Natural killer cell treated with Interleukin-12 subunit alpha and Interleukin-12 subunit beta and Interleukin-15 and Interleukin-18, amount 100 ng/mL, for 72 hours (primary cell): ENCODE data around the gene GNA14. TPM values are rescaled to one million over a fixed set of nuclear protein-coding genes. Genes with fewer than 3 reads are reported as not detected.

Source experiments
- ATAC-seq, 2 donors: fragments of 150-1000 bp; cut with Tn5 transposase in 1 of 2; sonication (Bioruptor Pico), chemical (Tn5 transposase) in 1 of 2; 2 replicates each; pipeline ENCODE4 v1.10.0; 2021
- DNase-seq: peaks from one replicate; pipeline ENCODE4 v3.0.0; 2022; ENCODE audit warnings: low spot score
- H3K27ac Mint-ChIP-seq, 2 donors: 1 replicate in 1 of 2; 2 replicates in 1 of 2; pipeline ENCODE4 v1.8.0; 2022; ENCODE audit warnings: mixed read lengths in 2 of 2, mild to moderate bottlenecking in 1 of 2, moderate library complexity in 1 of 2
- H3K27me3 Mint-ChIP-seq, 2 donors: 1 replicate in 1 of 2; 2 replicates in 1 of 2; pipeline ENCODE4 v1.8.0; 2022; ENCODE audit warnings: mixed read lengths in 2 of 2
- H3K36me3 Mint-ChIP-seq: one replicate; pipeline ENCODE4 v1.8.0; 2022; ENCODE audit warnings: mixed read lengths
- H3K4me1 Mint-ChIP-seq, 2 donors: 1 replicate in 1 of 2; 2 replicates in 1 of 2; pipeline ENCODE4 v1.8.0; 2022; ENCODE audit warnings: low read depth in 2 of 2, mixed read lengths in 2 of 2, mild to moderate bottlenecking in 1 of 2
- H3K4me3 Mint-ChIP-seq: one replicate; pipeline ENCODE4 v1.8.0; 2022; ENCODE audit warnings: mixed read lengths
- H3K9me3 Mint-ChIP-seq: 2 replicates; pipeline ENCODE4 v1.8.0; 2022; ENCODE audit warnings: mixed read lengths
- total RNA-seq, 2 donors: library from RNA; stranded (reverse); gene quantifications; one replicate each; pipeline ENCODE4 v1.2.3, GENCODE V29; 2022

Gene GNA14
- total RNA-seq, 2 donors from 2014 or later = 0.45 TPM; not detected in 1

DNA sequence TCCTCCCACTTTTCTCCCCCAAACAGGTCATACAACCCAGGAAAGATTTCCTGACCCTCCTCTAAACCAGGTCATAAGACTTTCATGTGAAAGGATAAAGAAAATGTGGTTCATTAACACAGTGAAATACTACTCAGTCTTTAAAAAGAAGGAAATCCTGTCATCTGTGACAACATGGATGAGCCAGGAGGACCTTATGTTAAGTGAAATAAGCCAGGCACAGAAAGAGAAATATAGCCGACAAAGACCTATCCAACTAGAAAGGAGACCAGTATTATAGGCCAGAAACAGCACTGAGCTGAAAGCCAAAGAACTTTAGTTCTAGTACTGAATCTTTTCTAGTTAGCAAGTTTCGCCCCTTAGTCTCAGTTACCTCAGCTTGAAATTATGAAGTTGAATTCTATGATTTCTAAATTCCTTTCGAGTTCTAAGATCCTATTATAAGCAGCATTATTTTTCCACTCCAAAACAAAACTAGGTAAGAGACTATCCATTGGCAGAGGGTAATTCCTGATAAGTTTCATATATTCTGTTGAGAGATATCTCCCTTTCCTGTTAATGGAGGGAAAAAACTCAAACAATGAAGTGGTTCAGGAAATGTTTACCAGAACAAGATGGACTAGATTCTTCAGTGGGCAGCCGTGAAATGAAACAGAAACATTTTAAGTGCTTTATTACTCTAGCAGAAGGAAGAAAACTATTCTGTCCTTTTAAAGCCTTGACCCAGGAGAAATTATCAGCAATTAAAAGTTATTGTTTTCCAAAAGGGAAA lies 42.5 kb downstream of the GNA14 start:
- Mint-ChIP-seq H3K9me3 (no peaks in the 10 kb centered on the region), H3K27me3 (peaks cover 20 to 43% of the 10 kb centered on the region in 2 donors), H3K36me3 (no peaks in the 10 kb centered on the region), H3K4me3 (no peak overlapping the region), H3K4me1 (no peaks in the 10 kb centered on the region), H3K27ac (no peak overlapping the region)
- DNase-seq (no peak), ATAC-seq (no peak)

DNA sequence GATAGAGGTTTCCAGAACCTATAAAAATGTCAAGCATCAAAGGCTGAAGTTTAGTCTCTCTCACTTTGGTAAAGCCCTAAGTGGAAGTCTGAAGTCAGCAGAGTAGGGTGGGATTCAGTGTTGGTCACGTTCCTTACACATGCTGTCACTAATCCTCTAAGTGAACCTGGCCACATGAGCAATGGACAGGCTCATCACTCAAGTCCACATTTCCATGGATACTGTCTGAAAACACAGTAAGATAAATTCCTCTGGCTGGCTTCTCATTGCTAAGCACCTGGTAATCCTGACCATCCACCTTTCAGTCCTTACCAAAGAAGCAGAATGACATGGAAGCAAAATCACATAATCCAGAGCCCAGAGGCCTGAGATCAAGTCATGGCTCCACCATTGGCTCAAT lies 43.8 kb downstream of the GNA14 start:
- peaks cover 15 to 30% of the 10 kb centered on the region in 2 donors for H3K27me3 Mint-ChIP-seq
- no peak overlapping the region for H3K4me3 Mint-ChIP-seq
- H3K4me1 Mint-ChIP-seq = no peaks in the 10 kb centered on the region
- no peak overlapping the region for H3K27ac Mint-ChIP-seq
- H3K36me3 Mint-ChIP-seq = no peaks in the 10 kb centered on the region
- ATAC-seq = no peak
- DNase-seq = no peak
- no peaks in the 10 kb centered on the region for H3K9me3 Mint-ChIP-seq

DNA sequence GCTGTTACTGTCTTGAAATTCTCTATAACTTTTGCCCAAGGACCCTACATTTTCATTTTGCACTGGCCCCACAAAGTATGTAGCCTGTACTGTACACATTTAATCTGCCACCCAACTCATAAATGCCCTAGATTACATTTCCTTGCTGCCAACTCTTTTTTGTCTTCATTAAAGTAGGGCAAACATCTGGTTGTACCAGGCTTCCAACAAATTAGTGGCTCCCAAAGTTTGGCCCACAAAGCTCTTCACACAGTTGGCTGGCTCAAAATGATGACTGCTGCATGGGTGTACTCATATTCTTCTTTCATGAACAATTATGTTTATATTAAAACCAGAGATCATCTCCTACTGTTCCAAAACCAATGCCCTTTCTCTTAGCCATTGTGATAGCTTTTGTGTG lies 45.3 kb downstream of the GNA14 start:
- H3K4me1 Mint-ChIP-seq = no peaks in the 10 kb centered on the region
- DNase-seq = no peak
- H3K36me3 Mint-ChIP-seq = no peaks in the 10 kb centered on the region
- no peak for ATAC-seq
- peaks cover 10 to 28% of the 10 kb centered on the region in 2 donors for H3K27me3 Mint-ChIP-seq
- no peak overlapping the region for H3K4me3 Mint-ChIP-seq
- H3K27ac Mint-ChIP-seq = no peak overlapping the region
- no peaks in the 10 kb centered on the region for H3K9me3 Mint-ChIP-seq

DNA sequence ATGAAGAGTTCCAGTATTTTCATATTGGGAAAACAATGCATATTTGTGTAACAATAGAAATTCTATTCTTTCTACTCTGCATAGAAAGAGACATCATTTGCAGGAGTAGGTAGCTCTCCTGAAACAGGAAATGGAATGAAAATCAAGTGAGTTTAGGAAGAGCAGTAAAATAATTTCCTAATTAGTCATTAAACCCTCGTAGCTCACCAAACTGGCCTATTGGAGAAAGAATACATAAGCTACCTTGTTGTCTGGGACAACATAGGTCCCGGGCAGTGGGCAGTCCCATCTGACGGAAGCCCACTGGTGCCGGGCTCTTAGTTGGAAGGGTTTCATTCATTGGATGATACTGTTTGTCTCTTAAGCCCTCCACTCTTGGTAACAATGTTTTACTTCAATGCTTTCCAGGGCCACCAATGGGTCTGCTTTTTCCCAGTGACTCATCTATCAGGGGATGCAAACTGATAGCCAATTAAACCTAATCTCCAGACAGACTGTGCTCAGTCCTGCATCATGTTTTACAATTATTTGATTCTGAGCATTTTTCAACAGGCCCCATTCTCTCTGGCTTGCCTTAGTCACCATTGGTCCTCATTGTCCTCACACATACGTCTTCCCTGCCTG lies 46.5 kb downstream of the GNA14 start:
- H3K9me3 Mint-ChIP-seq = no peaks in the 10 kb centered on the region
- no peak overlapping the region for H3K4me3 Mint-ChIP-seq
- ATAC-seq = no peak
- DNase-seq = no peak
- no peaks in the 10 kb centered on the region for H3K36me3 Mint-ChIP-seq
- H3K27ac Mint-ChIP-seq = no peak overlapping the region
- H3K4me1 Mint-ChIP-seq = no peaks in the 10 kb centered on the region
- H3K27me3 Mint-ChIP-seq = peaks cover 13 to 34% of the 10 kb centered on the region in 2 donors

DNA sequence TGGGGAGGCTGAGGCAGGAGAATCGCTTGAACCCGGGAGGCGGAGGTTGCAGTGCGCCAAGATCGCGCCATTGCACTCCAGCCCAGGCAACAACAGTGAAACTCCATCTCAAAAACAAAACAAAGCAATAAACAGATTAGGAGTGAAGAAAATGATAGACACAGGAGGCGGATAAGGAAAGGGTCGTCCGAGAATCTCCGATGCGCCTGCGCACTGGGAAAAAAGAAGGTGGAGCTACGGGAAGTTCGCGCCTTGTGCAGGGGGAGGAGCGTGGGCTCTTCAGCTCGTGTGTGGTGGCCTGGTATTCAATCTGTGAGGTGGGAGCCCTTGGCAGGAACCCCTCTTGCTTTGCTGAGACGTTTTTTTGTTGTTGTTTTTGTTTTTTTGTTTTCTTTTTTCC lies 47.3 kb downstream of the GNA14 start:
- Mint-ChIP-seq H3K4me3 (no peak overlapping the region), H3K9me3 (no peaks in the 10 kb centered on the region), H3K36me3 (no peaks in the 10 kb centered on the region), H3K27ac (no peak overlapping the region), H3K4me1 (no peaks in the 10 kb centered on the region), H3K27me3 (peaks cover 16 to 36% of the 10 kb centered on the region in 2 donors)
- DNase-seq (no peak), ATAC-seq (no peak)

DNA sequence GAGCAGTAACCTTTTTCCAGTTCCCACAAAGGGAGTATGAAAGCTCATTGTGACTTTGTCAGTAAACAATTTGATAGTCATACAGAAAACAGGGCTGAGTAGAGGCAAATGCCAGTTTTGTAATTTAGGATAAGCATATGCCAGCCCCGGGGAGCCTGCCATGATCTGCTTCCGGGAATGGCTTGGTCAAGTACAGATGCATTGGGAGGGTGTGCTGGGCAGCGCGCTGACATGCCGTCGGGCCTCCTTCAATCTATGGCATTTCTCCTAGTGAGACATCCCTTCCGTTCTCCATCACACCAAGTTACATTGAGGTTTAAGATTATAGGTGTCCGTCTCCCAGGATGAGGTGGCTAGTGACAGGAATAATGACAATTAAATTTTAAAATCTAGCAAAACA lies 48.6 kb downstream of the GNA14 start:
- H3K4me3 Mint-ChIP-seq = no peak overlapping the region
- no peaks in the 10 kb centered on the region for H3K4me1 Mint-ChIP-seq
- no peaks in the 10 kb centered on the region for H3K36me3 Mint-ChIP-seq
- no peak for DNase-seq
- no peaks in the 10 kb centered on the region for H3K9me3 Mint-ChIP-seq
- H3K27ac Mint-ChIP-seq = no peak overlapping the region
- H3K27me3 Mint-ChIP-seq = peaks cover 16 to 36% of the 10 kb centered on the region in 2 donors
- no peak for ATAC-seq

DNA sequence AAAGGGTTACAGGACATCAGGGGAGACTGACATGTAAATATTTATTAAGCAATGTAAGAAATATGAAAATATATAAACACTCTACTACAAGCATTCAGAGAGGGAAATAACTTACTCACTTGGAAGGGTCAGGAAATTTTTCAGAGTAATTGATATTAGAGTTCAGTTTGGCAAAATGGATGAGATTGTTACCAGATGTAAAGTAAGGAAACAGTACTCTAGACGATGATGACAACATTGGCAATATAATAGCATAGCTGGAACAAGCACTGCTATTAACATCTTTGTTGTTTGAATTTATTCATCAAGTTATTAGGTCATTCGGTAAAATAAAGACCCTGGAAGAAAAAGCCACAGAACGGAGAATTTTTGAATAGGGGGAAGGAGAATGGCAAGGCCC lies 49.1 kb downstream of the GNA14 start:
- no peak for DNase-seq
- Mint-ChIP-seq H3K27ac (no peak overlapping the region), H3K36me3 (no peaks in the 10 kb centered on the region), H3K9me3 (no peaks in the 10 kb centered on the region), H3K27me3 (peaks cover 16 to 38% of the 10 kb centered on the region in 2 donors), H3K4me3 (no peak overlapping the region), H3K4me1 (no peaks in the 10 kb centered on the region)
- ATAC-seq = no peak

DNA sequence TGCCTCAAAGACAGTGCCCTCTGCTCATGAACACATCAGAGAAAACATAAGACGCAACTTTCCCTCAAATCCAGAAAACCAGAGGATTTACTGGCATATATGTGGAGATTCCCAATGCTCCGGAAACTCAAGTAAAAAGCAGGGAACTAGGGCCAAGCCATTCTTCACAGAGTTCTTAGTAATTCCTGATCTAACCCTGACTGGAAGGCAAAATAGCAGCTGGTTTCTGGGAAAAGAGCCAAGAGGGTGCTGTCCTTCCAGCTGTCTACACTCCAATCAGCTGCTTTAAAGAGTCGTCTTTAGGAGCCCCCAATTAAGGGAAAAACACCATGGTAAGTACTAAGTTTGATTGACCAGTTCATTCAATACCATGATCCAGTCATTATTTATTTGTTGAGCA lies 49.6 kb downstream of the GNA14 start:
- no peak for DNase-seq
- Mint-ChIP-seq H3K9me3 (no peaks in the 10 kb centered on the region), H3K27me3 (peaks cover 20 to 41% of the 10 kb centered on the region in 2 donors), H3K27ac (no peak overlapping the region), H3K4me1 (no peaks in the 10 kb centered on the region), H3K36me3 (no peaks in the 10 kb centered on the region), H3K4me3 (no peak overlapping the region)
- ATAC-seq = no peak

DNA sequence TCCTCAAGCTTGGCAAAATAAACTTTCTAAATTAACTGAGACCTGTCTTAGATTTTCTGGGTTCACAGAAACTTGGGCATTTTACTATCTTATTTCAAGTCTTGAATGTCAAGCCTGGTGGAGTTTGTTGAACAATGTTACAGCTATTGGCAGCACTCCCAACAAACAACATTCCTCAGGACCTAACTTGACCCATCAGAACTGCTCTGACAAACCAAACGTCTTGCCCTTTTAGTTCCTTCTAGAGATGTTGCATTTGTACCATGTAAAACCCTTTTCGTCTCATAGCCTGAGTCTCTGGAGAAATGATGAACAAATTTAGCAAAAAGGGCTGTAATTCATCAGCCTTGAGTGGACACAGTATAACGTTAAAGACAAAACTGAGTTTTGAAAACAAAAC lies 51.1 kb downstream of the GNA14 start:
- Mint-ChIP-seq H3K27ac (no peak overlapping the region), H3K4me1 (no peaks in the 10 kb centered on the region), H3K4me3 (no peak overlapping the region), H3K36me3 (no peaks in the 10 kb centered on the region), H3K27me3 (peaks cover 15 to 33% of the 10 kb centered on the region in 2 donors), H3K9me3 (no peaks in the 10 kb centered on the region)
- ATAC-seq (no peak), DNase-seq (no peak)

DNA sequence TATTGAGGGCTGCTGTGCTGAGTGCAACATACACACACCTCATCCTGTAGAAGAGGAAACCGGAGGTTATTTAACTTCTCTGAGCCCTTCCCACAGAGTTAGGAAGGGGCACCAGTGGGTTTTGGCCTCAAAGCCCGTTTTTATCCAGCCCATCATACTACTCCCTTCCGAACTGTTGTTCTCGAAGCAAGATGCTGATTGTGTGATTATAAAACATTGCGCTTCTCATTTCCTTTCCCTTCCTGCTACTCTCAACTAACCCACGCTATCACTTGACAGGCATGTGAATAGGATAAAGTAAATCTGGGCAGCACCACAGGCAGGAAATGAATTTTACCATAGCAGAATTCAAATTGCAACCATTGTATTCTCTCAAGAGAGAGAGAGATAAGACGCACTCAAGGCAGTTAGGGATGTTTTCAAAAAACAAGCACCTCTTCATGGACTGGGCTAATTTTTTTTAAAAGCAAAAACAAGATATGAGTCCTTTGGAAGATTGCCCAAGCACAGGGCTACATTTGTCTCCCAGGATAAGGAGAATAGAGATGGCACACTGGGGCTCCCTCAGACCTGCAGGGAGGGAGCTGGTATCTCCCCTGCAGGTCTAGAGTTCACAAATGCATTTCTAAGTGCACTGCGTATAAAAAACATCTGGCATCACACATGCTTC lies 52.6 kb downstream of the GNA14 start:
- ATAC-seq = no peak
- H3K4me3 Mint-ChIP-seq = no peak overlapping the region

DNA sequence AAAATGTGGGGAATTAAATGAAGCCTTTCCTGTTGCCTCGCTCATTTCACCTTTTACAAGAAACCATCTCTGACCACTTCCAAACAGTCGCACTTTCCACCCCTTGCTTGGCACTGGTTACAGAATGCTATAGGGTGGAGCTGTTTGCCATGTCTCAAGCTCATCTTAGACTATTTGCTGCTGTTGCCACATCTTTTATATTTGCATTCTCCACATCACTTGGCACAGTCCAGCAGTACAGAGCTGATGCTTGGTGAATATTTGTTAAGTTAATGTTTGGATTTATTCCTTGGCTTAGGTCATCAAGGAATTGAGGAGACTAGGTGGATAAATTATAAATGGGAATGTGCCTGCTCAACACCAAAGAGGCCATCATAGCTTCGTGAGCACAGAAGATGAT lies 53.2 kb downstream of the GNA14 start:
- Mint-ChIP-seq H3K27ac (no peak overlapping the region), H3K36me3 (no peaks in the 10 kb centered on the region), H3K4me1 (no peaks in the 10 kb centered on the region), H3K4me3 (no peak overlapping the region), H3K27me3 (peaks cover 13 to 28% of the 10 kb centered on the region in 2 donors), H3K9me3 (no peaks in the 10 kb centered on the region)
- DNase-seq (no peak), ATAC-seq (no peak)

More for the DNA sequence above, 52.6 kb downstream of the GNA14 start:
- Mint-ChIP-seq H3K27ac (no peak overlapping the region), H3K9me3 (no peaks in the 10 kb centered on the region), H3K4me1 (no peaks in the 10 kb centered on the region), H3K36me3 (no peaks in the 10 kb centered on the region), H3K27me3 (peaks cover 13 to 28% of the 10 kb centered on the region in 2 donors)
- DNase-seq = no peak

DNA sequence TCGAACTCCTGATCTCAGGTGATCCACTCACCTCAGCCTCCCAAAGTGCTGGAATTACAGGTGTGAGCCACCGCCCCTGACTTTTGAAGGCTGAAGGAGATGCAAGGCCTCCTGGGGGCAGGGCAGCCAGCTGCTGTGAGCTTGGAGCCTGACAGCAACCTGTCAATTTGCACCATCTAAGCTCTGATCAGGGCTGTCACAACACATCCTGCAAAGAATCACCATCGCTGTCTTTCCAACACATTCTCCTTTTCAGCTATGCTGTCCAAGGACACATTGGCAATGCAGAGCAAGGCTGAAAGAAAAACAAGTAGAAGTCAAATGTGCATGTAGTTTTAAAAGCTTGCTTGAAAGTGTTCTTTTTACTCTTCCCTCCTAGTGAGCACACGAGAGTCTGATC lies 54.6 kb downstream of the GNA14 start:
- no peaks in the 10 kb centered on the region for H3K36me3 Mint-ChIP-seq
- no peak overlapping the region for H3K27ac Mint-ChIP-seq
- no peak overlapping the region for H3K4me3 Mint-ChIP-seq
- no peaks in the 10 kb centered on the region for H3K4me1 Mint-ChIP-seq
- ATAC-seq = no peak
- no peaks in the 10 kb centered on the region for H3K9me3 Mint-ChIP-seq
- no peak for DNase-seq
- H3K27me3 Mint-ChIP-seq = peaks cover 13 to 27% of the 10 kb centered on the region in 2 donors

DNA sequence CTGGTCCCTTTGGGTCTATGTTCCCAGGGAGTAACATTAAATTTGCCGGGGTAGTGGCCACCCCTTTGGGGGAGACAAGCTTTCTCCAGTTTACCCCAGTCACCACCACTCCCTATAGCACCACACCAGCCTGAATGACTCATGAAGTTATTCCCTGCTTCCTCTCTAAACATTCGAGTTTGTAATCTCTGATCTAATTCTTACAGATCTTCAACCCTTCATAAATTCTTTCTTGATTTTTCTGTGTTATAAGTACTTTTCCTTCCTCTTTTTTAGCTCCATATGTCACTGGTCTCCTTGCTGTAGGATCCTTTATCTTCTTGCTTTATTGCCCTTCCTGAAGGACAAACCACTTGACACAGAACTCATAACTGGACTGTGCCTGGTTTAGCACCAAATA lies 55.6 kb downstream of the GNA14 start:
- ATAC-seq (no peak), DNase-seq (no peak)
- Mint-ChIP-seq H3K4me3 (no peak overlapping the region), H3K4me1 (peaks cover 0 to 7% of the 10 kb centered on the region in 2 donors), H3K9me3 (no peaks in the 10 kb centered on the region), H3K27ac (no peak overlapping the region), H3K27me3 (peaks cover 16 to 31% of the 10 kb centered on the region in 2 donors), H3K36me3 (no peaks in the 10 kb centered on the region)
